DMS79 (cell line): ENCODE data around the gene CIAO1.
"Not testable (repeated sequence)": the region's sequence is repeated elsewhere in the genome, so short reads cannot be mapped to it uniquely, and the experiment has no call there.

Experiments used
- DNase-seq: peaks from one replicate; lab custom pipeline; 2025; lab: John Stamatoyannopoulos, UW

The CIAO1 gene

GRCh38 chr2:96276787-96277499, 10.9 kb downstream of the CIAO1 start:
- DNase-seq = no peak

GRCh38 chr2:96287273-96287856, 21.3 kb downstream of the CIAO1 start:
- DNase-seq = no peak

GRCh38 chr2:96291751-96292150, 25.7 kb downstream of the CIAO1 start:
- DNase-seq = no peak

GRCh38 chr2:96294271-96294670, 28.2 kb downstream of the CIAO1 start:
- not testable (repeated sequence) for DNase-seq

- no peak for DNase-seq
These were observed 30.9 kb downstream of the CIAO1 start for GRCh38 chr2:96296925-96297324.

GRCh38 chr2:96301865-96302264, 35.8 kb downstream of the CIAO1 start:
- no peak for DNase-seq

- no peak for DNase-seq
These were observed 38.6 kb downstream of the CIAO1 start for GRCh38 chr2:96304606-96305005.

- DNase-seq = peak; percentile 72
These were observed 39.3 kb downstream of the CIAO1 start, which contains the start of gene SNRNP200 for GRCh38 chr2:96305091-96305978. Gene SNRNP200, minus strand, starts transcription at chr2:96305546. Its CDS starts 109 bp downstream, at chr2:96305437.

- no peak for DNase-seq
These were observed 39.9 kb downstream of the CIAO1 start for GRCh38 chr2:96305979-96306308.

- DNase-seq = no peak
These were observed 40.3 kb downstream of the CIAO1 start for GRCh38 chr2:96306370-96306769.

GRCh38 chr2:96308248-96308647, 42.2 kb downstream of the CIAO1 start:
- no peak for DNase-seq

GRCh38 chr2:96315005-96315399, 49.0 kb downstream of the CIAO1 start:
- DNase-seq = no peak

- DNase-seq = no peak
These were observed 49.5 kb downstream of the CIAO1 start for GRCh38 chr2:96315400-96316071.

- no peak for DNase-seq
These were observed 51.0 kb downstream of the CIAO1 start for GRCh38 chr2:96316999-96317398.

GRCh38 chr2:96317584-96317997, 51.6 kb downstream of the CIAO1 start:
- no peak for DNase-seq

GRCh38 chr2:96318723-96319122, 52.7 kb downstream of the CIAO1 start:
- no peak for DNase-seq

GRCh38 chr2:96319396-96319795, 53.4 kb downstream of the CIAO1 start:
- DNase-seq = no peak

- no peak for DNase-seq
These were observed 54.3 kb downstream of the CIAO1 start for GRCh38 chr2:96320326-96320725.

GRCh38 chr2:96320728-96321622, 55.0 kb downstream of the CIAO1 start:
- DNase-seq = no peak
